Activated naive CD4-positive, alpha-beta T cell treated with anti-CD3 and anti-CD28 coated beads, Interleukin-2, amount 50 U/mL, for 72 hours (primary cell): ENCODE measurements around the gene SYDE1. TPM values are rescaled to one million over a fixed set of nuclear protein-coding genes. Genes with fewer than 3 reads are reported as not detected.

ENCODE experiments used
- ATAC-seq, 2 donors: fragments of 150-1000 bp; cut with Tn5 transposase; 2 replicates each; pipeline ENCODE4 v1.10.0; 2021; ENCODE audit warnings: mild to moderate bottlenecking in 2 of 2, moderate library complexity in 2 of 2
- DNase-seq, 2 donors: peaks; one replicate each; pipeline ENCODE4 v3.0.0; 2021 to 2022; ENCODE audit warnings: low spot score in 2 of 2
- H3K27ac Mint-ChIP-seq, 2 donors: one replicate each; pipeline ENCODE4 v1.8.0; 2022; ENCODE audit warnings: mild to moderate bottlenecking in 2 of 2, mixed read lengths in 2 of 2
- H3K36me3 Mint-ChIP-seq, 2 donors: one replicate each; pipeline ENCODE4 v1.8.0; 2022; ENCODE audit warnings: mixed read lengths in 2 of 2
- H3K9me3 Mint-ChIP-seq, 2 donors: one replicate each; pipeline ENCODE4 v1.8.0; 2022; ENCODE audit warnings: mixed read lengths in 2 of 2
- total RNA-seq, 2 donors: library from RNA; stranded (reverse); gene quantifications; one replicate each; pipeline ENCODE4 v1.2.3, GENCODE V29; 2022

The SYDE1 gene
- total RNA-seq, 2 donors from 2014 or later, result 1.9 to 3.9 TPM

- no peak overlapping the region for H3K27ac Mint-ChIP-seq
- peaks cover 10 to 13% of the 10 kb centered on the region in 2 donors for H3K9me3 Mint-ChIP-seq
- H3K36me3 Mint-ChIP-seq, result peaks cover 5 to 39% of the 10 kb centered on the region in 2 donors
- no peak for DNase-seq
- ATAC-seq, result no peak
Observed at GRCh38 chr19:15104003-15104402, 3.2 kb upstream of the SYDE1 start.

GRCh38 chr19:15104411-15104810 is 2.8 kb upstream of the SYDE1 start:
- Mint-ChIP-seq H3K36me3 (peaks cover 5 to 39% of the 10 kb centered on the region in 2 donors), H3K9me3 (peaks cover 10 to 13% of the 10 kb centered on the region in 2 donors), H3K27ac (no peak overlapping the region)
- ATAC-seq (no peak), DNase-seq (no peak)

GRCh38 chr19:15105044-15105443 is 2.2 kb upstream of the SYDE1 start:
- Mint-ChIP-seq H3K36me3 (peaks cover 5 to 39% of the 10 kb centered on the region in 2 donors), H3K9me3 (peaks cover 10 to 13% of the 10 kb centered on the region in 2 donors), H3K27ac (no peak overlapping the region)
- DNase-seq (no peak), ATAC-seq (peak in 1 of 2 donors; percentile 24)

- no peak for DNase-seq
- ATAC-seq, result no peak
- Mint-ChIP-seq H3K27ac (peak overlapping the region in 1 of 2 donors; percentile 68), H3K9me3 (peaks cover 10 to 13% of the 10 kb centered on the region in 2 donors), H3K36me3 (peaks cover 5 to 32% of the 10 kb centered on the region in 2 donors)
Observed at GRCh38 chr19:15108145-15108844, 1.1 kb downstream of the SYDE1 start.

GRCh38 chr19:15108845-15109767 is 1.9 kb downstream of the SYDE1 start:
- DNase-seq (no peak), ATAC-seq (no peak)
- no peak overlapping the region for H3K27ac Mint-ChIP-seq
- H3K9me3 Mint-ChIP-seq, result peaks cover 5 to 7% of the 10 kb centered on the region in 2 donors
- H3K36me3 Mint-ChIP-seq, result peaks cover 5 to 26% of the 10 kb centered on the region in 2 donors

GRCh38 chr19:15109768-15110417 is 2.7 kb downstream of the SYDE1 start:
- H3K9me3 Mint-ChIP-seq, result no peaks in the 10 kb centered on the region
- H3K27ac Mint-ChIP-seq, result no peak overlapping the region
- DNase-seq (no peak), ATAC-seq (no peak)
- H3K36me3 Mint-ChIP-seq, result peaks cover 5 to 19% of the 10 kb centered on the region in 2 donors

GRCh38 chr19:15110418-15110815 is 3.2 kb downstream of the SYDE1 start:
- Mint-ChIP-seq H3K36me3 (peaks cover 5 to 14% of the 10 kb centered on the region in 2 donors), H3K27ac (no peak overlapping the region), H3K9me3 (no peaks in the 10 kb centered on the region)
- DNase-seq (no peak), ATAC-seq (no peak)

GRCh38 chr19:15111758-15112157 is 4.6 kb downstream of the SYDE1 start:
- no peaks in the 10 kb centered on the region for H3K9me3 Mint-ChIP-seq
- peaks cover 0 to 2% of the 10 kb centered on the region in 2 donors for H3K36me3 Mint-ChIP-seq
- DNase-seq (no peak), ATAC-seq (no peak)
- H3K27ac Mint-ChIP-seq, result no peak overlapping the region

GRCh38 chr19:15112385-15112784 is 5.2 kb downstream of the SYDE1 start:
- no peak for DNase-seq
- peak in 1 of 2 donors; percentile 19 for ATAC-seq
- Mint-ChIP-seq H3K27ac (no peak overlapping the region), H3K9me3 (no peaks in the 10 kb centered on the region), H3K36me3 (no peaks in the 10 kb centered on the region)

- Mint-ChIP-seq H3K27ac (peak overlapping the region in 1 of 2 donors; percentile 44), H3K36me3 (peaks cover under 1 to 2% of the 10 kb centered on the region in 2 donors), H3K9me3 (no peaks in the 10 kb centered on the region)
- no peak for ATAC-seq
- no peak for DNase-seq
Observed at GRCh38 chr19:15113245-15114152, 6.3 kb downstream of the SYDE1 start.

- H3K36me3 Mint-ChIP-seq, result peaks cover 4 to 8% of the 10 kb centered on the region in 2 donors
- H3K9me3 Mint-ChIP-seq, result no peaks in the 10 kb centered on the region
- peak in 1 of 2 donors; percentile 51 for ATAC-seq
- no peak for DNase-seq
- no peak overlapping the region for H3K27ac Mint-ChIP-seq
Observed at GRCh38 chr19:15114153-15114540, 6.9 kb downstream of the SYDE1 start.

GRCh38 chr19:15115080-15115479 is 7.9 kb downstream of the SYDE1 start:
- no peak for ATAC-seq
- no peak overlapping the region for H3K27ac Mint-ChIP-seq
- H3K36me3 Mint-ChIP-seq, result peaks cover 8 to 15% of the 10 kb centered on the region in 2 donors
- H3K9me3 Mint-ChIP-seq, result no peaks in the 10 kb centered on the region
- DNase-seq, result no peak

- no peaks in the 10 kb centered on the region for H3K9me3 Mint-ChIP-seq
Observed at GRCh38 chr19:15115762-15116615, 8.8 kb downstream of the SYDE1 start.

GRCh38 chr19:15116856-15117255 is 9.7 kb downstream of the SYDE1 start:
- no peak for DNase-seq
- Mint-ChIP-seq H3K36me3 (peaks cover 8 to 30% of the 10 kb centered on the region in 2 donors), H3K27ac (peak overlapping the region in 1 of 2 donors; percentile 65), H3K9me3 (no peaks in the 10 kb centered on the region)
- no peak for ATAC-seq

More at GRCh38 chr19:15115762-15116615, 8.8 kb downstream of the SYDE1 start:
- DNase-seq, result no peak
- no peak for ATAC-seq
- Mint-ChIP-seq H3K27ac (no peak overlapping the region), H3K36me3 (peaks cover 8 to 24% of the 10 kb centered on the region in 2 donors)

GRCh38 chr19:15118248-15118647 is 11.0 kb downstream of the SYDE1 start:
- H3K36me3 Mint-ChIP-seq, result peaks cover 8 to 30% of the 10 kb centered on the region in 2 donors
- peak overlapping the region in 1 of 2 donors; percentile 49 for H3K27ac Mint-ChIP-seq
- no peak for ATAC-seq
- DNase-seq, result no peak
- H3K9me3 Mint-ChIP-seq, result no peaks in the 10 kb centered on the region
